ENCODE results near the gene PRDM11. TPM values are rescaled to one million over a fixed set of nuclear protein-coding genes. Genes with fewer than 3 reads are reported as not detected.

Gene PRDM11
- total RNA-seq, 1 experiment from 2014 or later: 8.3 TPM

DNA sequence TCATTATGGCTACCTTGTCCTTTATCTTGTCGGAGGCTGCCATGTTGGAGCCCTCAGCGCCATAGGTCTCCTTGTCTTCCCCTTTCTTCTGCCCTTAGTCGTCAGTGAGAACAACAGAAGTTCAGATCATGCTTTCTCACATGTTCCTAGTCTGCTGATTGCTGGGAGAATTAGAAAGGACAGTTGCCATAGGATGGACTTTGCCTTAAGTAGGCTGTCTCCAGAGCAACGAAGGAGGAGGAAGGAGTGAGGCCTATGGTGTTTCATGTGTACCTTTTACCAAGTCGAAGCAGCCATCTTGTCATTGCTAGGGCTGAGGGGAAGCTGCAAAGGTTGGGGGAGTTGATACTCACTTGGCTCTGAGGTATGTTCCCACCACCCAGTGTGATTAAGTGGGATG lies 77.1 kb downstream of the PRDM11 start (continued):
- TF ChIP-seq, protein P1, sequence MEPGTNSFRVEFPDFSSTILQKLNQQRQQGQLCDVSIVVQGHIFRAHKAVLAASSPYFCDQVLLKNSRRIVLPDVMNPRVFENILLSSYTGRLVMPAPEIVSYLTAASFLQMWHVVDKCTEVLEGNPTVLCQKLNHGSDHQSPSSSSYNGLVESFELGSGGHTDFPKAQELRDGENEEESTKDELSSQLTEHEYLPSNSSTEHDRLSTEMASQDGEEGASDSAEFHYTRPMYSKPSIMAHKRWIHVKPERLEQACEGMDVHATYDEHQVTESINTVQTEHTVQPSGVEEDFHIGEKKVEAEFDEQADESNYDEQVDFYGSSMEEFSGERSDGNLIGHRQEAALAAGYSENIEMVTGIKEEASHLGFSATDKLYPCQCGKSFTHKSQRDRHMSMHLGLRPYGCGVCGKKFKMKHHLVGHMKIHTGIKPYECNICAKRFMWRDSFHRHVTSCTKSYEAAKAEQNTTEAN (CRISPR knock-in tag; IDR thresholded peaks at IDR 0.05): no peak
- TF ChIP-seq HMGA2 (CRISPR knock-in tag; IDR thresholded peaks at IDR 0.05): no peak

DNA sequence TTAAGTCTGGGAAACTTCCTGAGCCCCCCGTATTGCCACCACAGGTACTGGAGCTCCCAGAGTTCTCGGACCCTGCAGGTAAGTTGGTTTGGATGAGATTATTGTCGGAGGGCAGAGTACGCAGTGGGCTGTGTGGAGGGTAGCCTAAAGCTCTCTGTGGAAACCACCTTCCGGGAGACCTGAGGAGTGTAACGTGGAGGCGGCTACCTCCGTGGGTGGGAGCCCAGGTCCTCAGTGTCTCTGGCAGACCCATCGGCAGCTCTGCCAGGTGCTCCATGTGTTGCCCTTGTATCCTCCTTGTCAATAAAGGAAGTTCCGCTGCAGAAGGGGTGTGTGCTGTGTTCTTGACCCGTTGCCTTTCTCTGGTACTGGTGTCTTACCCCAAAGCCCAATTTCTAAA lies 78.3 kb downstream of the PRDM11 start:
- Mint-ChIP-seq H3K27me3 (ENCODE audit: low read depth) (no peaks in the 10 kb centered on the region), H3K9me3 (no peaks in the 10 kb centered on the region), H3K4me3 (no peak overlapping the region), H3K36me3 (peaks cover 23% of the 10 kb centered on the region), H3K27ac (no peak overlapping the region), H3K4me1 (no peaks in the 10 kb centered on the region)
- TF ChIP-seq ESRRA (CRISPR knock-in tag; IDR thresholded peaks at IDR 0.05; ENCODE audit: borderline replicate concordance) (no peak), ERG (CRISPR knock-in tag; IDR thresholded peaks at IDR 0.05) (no peak), ELF4 (CRISPR knock-in tag; IDR thresholded peaks at IDR 0.05; ENCODE audit: low read depth) (no peak), ZNF232 (CRISPR knock-in tag; IDR thresholded peaks at IDR 0.05) (no peak)
- TF ChIP-seq, protein P2, sequence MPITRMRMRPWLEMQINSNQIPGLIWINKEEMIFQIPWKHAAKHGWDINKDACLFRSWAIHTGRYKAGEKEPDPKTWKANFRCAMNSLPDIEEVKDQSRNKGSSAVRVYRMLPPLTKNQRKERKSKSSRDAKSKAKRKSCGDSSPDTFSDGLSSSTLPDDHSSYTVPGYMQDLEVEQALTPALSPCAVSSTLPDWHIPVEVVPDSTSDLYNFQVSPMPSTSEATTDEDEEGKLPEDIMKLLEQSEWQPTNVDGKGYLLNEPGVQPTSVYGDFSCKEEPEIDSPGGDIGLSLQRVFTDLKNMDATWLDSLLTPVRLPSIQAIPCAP (CRISPR knock-in tag; IDR thresholded peaks at IDR 0.05): no peak
- CTCF ChIA-PET: interaction anchor here (1.7 kb wide), 1 partner anchor 9 kb away, joined by 5 read pairs; no protein-coding TSS in a partner anchor
- ATAC-seq: no peak
- DNase-seq (ENCODE audit: low spot score): no peak
- POLR2A ChIA-PET: no interaction called here

- H3K27ac Mint-ChIP-seq: no peak overlapping the region
- ChIA-PET CTCF (interaction anchor here (1.7 kb wide), 1 partner anchor 8 kb away, joined by 5 read pairs; no protein-coding TSS in a partner anchor), POLR2A (no interaction called here)
- no peak for DNase-seq (ENCODE audit: low spot score)
- no peaks in the 10 kb centered on the region for H3K4me1 Mint-ChIP-seq
- TF ChIP-seq ATF6 (CRISPR knock-in tag; IDR thresholded peaks at IDR 0.05) (no peak), OVOL2 (CRISPR knock-in tag; IDR thresholded peaks at IDR 0.05; ENCODE audit: borderline replicate concordance) (no peak), ZNF425 (CRISPR knock-in tag; conservative IDR thresholded peaks at IDR 0.05) (no peak)
- TF ChIP-seq, protein P3, sequence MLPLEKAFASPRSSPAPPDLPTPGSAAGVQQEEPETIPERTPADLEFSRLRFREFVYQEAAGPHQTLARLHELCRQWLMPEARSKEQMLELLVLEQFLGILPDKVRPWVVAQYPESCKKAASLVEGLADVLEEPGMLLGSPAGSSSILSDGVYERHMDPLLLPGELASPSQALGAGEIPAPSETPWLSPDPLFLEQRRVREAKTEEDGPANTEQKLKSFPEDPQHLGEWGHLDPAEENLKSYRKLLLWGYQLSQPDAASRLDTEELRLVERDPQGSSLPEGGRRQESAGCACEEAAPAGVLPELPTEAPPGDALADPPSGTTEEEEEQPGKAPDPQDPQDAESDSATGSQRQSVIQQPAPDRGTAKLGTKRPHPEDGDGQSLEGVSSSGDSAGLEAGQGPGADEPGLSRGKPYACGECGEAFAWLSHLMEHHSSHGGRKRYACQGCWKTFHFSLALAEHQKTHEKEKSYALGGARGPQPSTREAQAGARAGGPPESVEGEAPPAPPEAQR (CRISPR knock-in tag; IDR thresholded peaks at IDR 0.05): no peak
- TF ChIP-seq, protein P4, sequence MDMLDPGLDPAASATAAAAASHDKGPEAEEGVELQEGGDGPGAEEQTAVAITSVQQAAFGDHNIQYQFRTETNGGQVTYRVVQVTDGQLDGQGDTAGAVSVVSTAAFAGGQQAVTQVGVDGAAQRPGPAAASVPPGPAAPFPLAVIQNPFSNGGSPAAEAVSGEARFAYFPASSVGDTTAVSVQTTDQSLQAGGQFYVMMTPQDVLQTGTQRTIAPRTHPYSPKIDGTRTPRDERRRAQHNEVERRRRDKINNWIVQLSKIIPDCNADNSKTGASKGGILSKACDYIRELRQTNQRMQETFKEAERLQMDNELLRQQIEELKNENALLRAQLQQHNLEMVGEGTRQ (CRISPR knock-in tag; IDR thresholded peaks at IDR 0.05): no peak
- H3K4me3 Mint-ChIP-seq: no peak overlapping the region
- no peaks in the 10 kb centered on the region for H3K9me3 Mint-ChIP-seq
- no peaks in the 10 kb centered on the region for H3K27me3 Mint-ChIP-seq (ENCODE audit: low read depth)
- H3K36me3 Mint-ChIP-seq: peaks cover 23% of the 10 kb centered on the region
- ATAC-seq: no peak
Observed at GRCh38 chr11:45225277-45225676, 78.8 kb downstream of the PRDM11 start.
